ENCODE measurements around the gene PRUNE2.

The PRUNE2 gene

DNA sequence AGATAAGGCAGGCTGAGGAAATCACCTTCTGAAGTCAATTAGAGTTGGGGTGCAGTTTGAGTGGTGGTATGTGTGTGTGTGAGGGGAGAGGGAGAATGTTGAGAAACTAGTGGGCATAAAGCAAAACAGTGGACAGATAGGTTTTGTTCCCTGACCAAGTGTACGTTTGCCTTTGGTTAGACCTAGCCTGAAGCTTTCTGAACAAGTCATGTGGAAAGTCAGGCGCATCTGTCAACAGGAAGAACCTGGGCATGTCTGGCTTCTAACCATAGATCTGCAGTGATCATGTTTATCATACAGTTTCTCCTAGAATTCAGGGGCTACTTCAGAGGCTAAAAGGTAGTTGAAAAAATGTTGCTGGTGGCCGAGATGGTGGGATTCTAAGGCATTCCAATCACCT is 284.9 kb downstream of the PRUNE2 start:
- no peak overlapping the region for H2AK5ac ChIP-seq (ENCODE audit: low read length)
- no CpG with 5 or more reads among the region's 3 CpGs for WGBS (ENCODE audit: extremely low coverage, insufficient coverage, low lambda C conversion rate)

DNA sequence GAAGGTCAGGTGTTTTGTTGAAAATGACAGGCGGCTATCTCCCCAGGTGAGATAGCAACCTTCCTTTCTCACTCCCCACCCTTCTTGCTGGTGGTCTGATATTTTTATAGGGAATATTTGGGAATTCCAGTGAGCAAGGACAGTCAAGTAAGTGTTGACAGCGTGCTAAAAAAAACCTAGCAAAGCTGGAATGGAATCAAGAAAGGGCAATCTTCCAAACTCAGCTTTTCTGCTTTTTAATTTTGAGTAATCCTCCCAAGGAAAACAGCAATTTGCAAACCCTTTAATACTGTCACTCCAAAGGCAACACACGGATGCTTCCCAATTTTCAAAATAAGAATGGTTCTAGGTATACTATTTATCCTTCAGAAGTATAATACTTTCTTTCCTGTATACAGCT is 285.3 kb downstream of the PRUNE2 start:
- H2BK5ac ChIP-seq (ENCODE audit: low read length): no peak overlapping the region
- no peak overlapping the region for H2BK120ac ChIP-seq (ENCODE audit: low read depth, low read length)
- H3K4me2 ChIP-seq (ENCODE audit: low read length): no peak overlapping the region
- H3K56ac ChIP-seq (ENCODE audit: low read length): no peak overlapping the region
- no peak overlapping the region for H2AK5ac ChIP-seq (ENCODE audit: low read length)
- WGBS (ENCODE audit: extremely low coverage, insufficient coverage, low lambda C conversion rate): no CpG with 5 or more reads among the region's 3 CpGs
- no peaks in the 10 kb centered on the region for H3K79me1 ChIP-seq (ENCODE audit: low read length)
- no peak overlapping the region for H3K23ac ChIP-seq (ENCODE audit: low read length)
- H3K36me3 ChIP-seq (ENCODE audit: control insufficient read depth, insufficient read depth, low read length): no peaks in the 10 kb centered on the region
- H3K27me3 ChIP-seq (ENCODE audit: insufficient read depth, low read length, poor library complexity): no peaks in the 10 kb centered on the region
- H3K27ac ChIP-seq (ENCODE audit: low read depth, low read length): no peak overlapping the region
- H3K9ac ChIP-seq (ENCODE audit: low read length): no peak overlapping the region
- no peak for DNase-seq
- no peak overlapping the region for H4K8ac ChIP-seq (ENCODE audit: low read depth, low read length)
- no peak overlapping the region for H3K4ac ChIP-seq (ENCODE audit: low read depth, low read length)
- no peak overlapping the region for H4K5ac ChIP-seq (ENCODE audit: low read length)
- H3K4me1 ChIP-seq (ENCODE audit: control insufficient read depth, low read depth, low read length): no peaks in the 10 kb centered on the region
- no peaks in the 10 kb centered on the region for H3K79me2 ChIP-seq (ENCODE audit: control insufficient read depth, insufficient read depth, low read length)
- no peak overlapping the region for H3K4me3 ChIP-seq (ENCODE audit: low read length)
- H2BK15ac ChIP-seq (replicated peaks; ENCODE audit: low read depth): no peak overlapping the region
- H3K18ac ChIP-seq (ENCODE audit: low read length): no peak overlapping the region

More for the DNA sequence above, 284.9 kb downstream of the PRUNE2 start:
- H3K4me1 ChIP-seq (ENCODE audit: control insufficient read depth, low read depth, low read length): no peaks in the 10 kb centered on the region
- no peak overlapping the region for H4K5ac ChIP-seq (ENCODE audit: low read length)
- no peak overlapping the region for H3K56ac ChIP-seq (ENCODE audit: low read length)
- H3K4me3 ChIP-seq (ENCODE audit: low read length): no peak overlapping the region
- H3K23ac ChIP-seq (ENCODE audit: low read length): no peak overlapping the region
- H4K8ac ChIP-seq (ENCODE audit: low read depth, low read length): no peak overlapping the region
- no peak overlapping the region for H2BK15ac ChIP-seq (replicated peaks; ENCODE audit: low read depth)
- DNase-seq: no peak
- no peak overlapping the region for H2BK120ac ChIP-seq (ENCODE audit: low read depth, low read length)
- H3K4ac ChIP-seq (ENCODE audit: low read depth, low read length): no peak overlapping the region
- no peaks in the 10 kb centered on the region for H3K79me2 ChIP-seq (ENCODE audit: control insufficient read depth, insufficient read depth, low read length)
- no peaks in the 10 kb centered on the region for H3K27me3 ChIP-seq (ENCODE audit: insufficient read depth, low read length, poor library complexity)
- H3K9ac ChIP-seq (ENCODE audit: low read length): no peak overlapping the region
- no peak overlapping the region for H3K27ac ChIP-seq (ENCODE audit: low read depth, low read length)
- no peaks in the 10 kb centered on the region for H3K36me3 ChIP-seq (ENCODE audit: control insufficient read depth, insufficient read depth, low read length)
- H3K18ac ChIP-seq (ENCODE audit: low read length): no peak overlapping the region
- no peaks in the 10 kb centered on the region for H3K79me1 ChIP-seq (ENCODE audit: low read length)
- H3K4me2 ChIP-seq (ENCODE audit: low read length): no peak overlapping the region
- no peak overlapping the region for H2BK5ac ChIP-seq (ENCODE audit: low read length)

DNA sequence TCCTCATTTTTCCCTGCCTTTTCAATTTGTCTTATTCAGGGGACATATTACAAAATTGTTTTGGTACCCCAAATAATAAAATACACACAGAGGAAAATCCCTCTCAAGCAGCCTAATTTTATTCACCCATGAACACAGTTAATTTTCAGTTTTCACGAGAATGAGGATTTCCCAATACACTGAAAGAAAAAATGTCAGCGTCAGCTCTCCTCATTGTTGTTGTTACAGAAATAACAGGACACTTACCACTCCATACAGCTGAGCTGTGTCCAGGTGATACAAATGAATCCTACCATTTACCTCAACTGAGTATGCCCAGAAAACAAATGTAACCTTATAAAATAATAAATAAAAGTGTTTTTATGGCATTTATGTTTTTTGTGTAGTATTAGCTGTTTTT is 286.3 kb downstream of the PRUNE2 start:
- WGBS (ENCODE audit: extremely low coverage, insufficient coverage, low lambda C conversion rate): no CpG with 5 or more reads among the region's 2 CpGs
- no peak overlapping the region for H3K27ac ChIP-seq (ENCODE audit: low read depth, low read length)

DNA sequence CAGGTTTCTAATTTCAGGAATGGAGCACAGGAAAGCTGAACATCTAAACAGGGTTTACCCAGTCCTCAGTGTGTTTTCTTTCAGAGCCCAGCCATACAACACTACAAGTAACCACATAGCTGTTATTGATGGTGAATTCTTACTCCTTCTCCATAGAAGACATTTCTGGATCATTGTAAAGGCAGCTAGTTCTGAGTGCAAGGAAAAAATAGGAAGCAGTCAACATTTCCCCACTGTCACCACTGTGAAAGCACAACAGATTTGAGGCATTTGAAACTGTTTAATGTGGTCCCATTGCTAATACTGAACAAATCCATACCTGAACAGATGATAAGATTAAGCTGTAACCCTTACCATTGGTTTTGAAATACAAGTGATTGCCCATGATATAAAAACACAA is 286.7 kb downstream of the PRUNE2 start:
- Histone ChIP-seq H4K5ac (ENCODE audit: low read length) (no peak overlapping the region), H3K36me3 (ENCODE audit: control insufficient read depth, insufficient read depth, low read length) (no peaks in the 10 kb centered on the region), H3K4me3 (ENCODE audit: low read length) (no peak overlapping the region), H3K23ac (ENCODE audit: low read length) (no peak overlapping the region), H2BK5ac (ENCODE audit: low read length) (no peak overlapping the region), H2BK15ac (replicated peaks; ENCODE audit: low read depth) (no peak overlapping the region), H3K9ac (ENCODE audit: low read length) (no peak overlapping the region), H3K79me2 (ENCODE audit: control insufficient read depth, insufficient read depth, low read length) (no peaks in the 10 kb centered on the region), H3K27me3 (ENCODE audit: insufficient read depth, low read length, poor library complexity) (no peaks in the 10 kb centered on the region), H2BK120ac (ENCODE audit: low read depth, low read length) (no peak overlapping the region), H3K27ac (ENCODE audit: low read depth, low read length) (no peak overlapping the region), H3K56ac (ENCODE audit: low read length) (no peak overlapping the region), H3K79me1 (ENCODE audit: low read length) (no peaks in the 10 kb centered on the region), H4K8ac (ENCODE audit: low read depth, low read length) (no peak overlapping the region), H2AK5ac (ENCODE audit: low read length) (no peak overlapping the region), H3K4me2 (ENCODE audit: low read length) (no peak overlapping the region), H3K18ac (ENCODE audit: low read length) (no peak overlapping the region), H3K4ac (ENCODE audit: low read depth, low read length) (no peak overlapping the region), H3K4me1 (ENCODE audit: control insufficient read depth, low read depth, low read length) (no peaks in the 10 kb centered on the region)
- no peak for DNase-seq

More for the DNA sequence above, 286.3 kb downstream of the PRUNE2 start:
- Histone ChIP-seq H3K36me3 (ENCODE audit: control insufficient read depth, insufficient read depth, low read length) (no peaks in the 10 kb centered on the region), H3K4me2 (ENCODE audit: low read length) (no peak overlapping the region), H4K5ac (ENCODE audit: low read length) (no peak overlapping the region), H3K4me3 (ENCODE audit: low read length) (no peak overlapping the region), H2BK120ac (ENCODE audit: low read depth, low read length) (no peak overlapping the region), H3K27me3 (ENCODE audit: insufficient read depth, low read length, poor library complexity) (no peaks in the 10 kb centered on the region), H2BK15ac (replicated peaks; ENCODE audit: low read depth) (no peak overlapping the region), H3K18ac (ENCODE audit: low read length) (no peak overlapping the region), H3K56ac (ENCODE audit: low read length) (no peak overlapping the region), H2BK5ac (ENCODE audit: low read length) (no peak overlapping the region), H2AK5ac (ENCODE audit: low read length) (no peak overlapping the region), H3K9ac (ENCODE audit: low read length) (no peak overlapping the region), H3K79me1 (ENCODE audit: low read length) (no peaks in the 10 kb centered on the region), H3K4ac (ENCODE audit: low read depth, low read length) (no peak overlapping the region), H4K8ac (ENCODE audit: low read depth, low read length) (no peak overlapping the region), H3K4me1 (ENCODE audit: control insufficient read depth, low read depth, low read length) (no peaks in the 10 kb centered on the region), H3K79me2 (ENCODE audit: control insufficient read depth, insufficient read depth, low read length) (no peaks in the 10 kb centered on the region), H3K23ac (ENCODE audit: low read length) (no peak overlapping the region)
- no peak for DNase-seq

DNA sequence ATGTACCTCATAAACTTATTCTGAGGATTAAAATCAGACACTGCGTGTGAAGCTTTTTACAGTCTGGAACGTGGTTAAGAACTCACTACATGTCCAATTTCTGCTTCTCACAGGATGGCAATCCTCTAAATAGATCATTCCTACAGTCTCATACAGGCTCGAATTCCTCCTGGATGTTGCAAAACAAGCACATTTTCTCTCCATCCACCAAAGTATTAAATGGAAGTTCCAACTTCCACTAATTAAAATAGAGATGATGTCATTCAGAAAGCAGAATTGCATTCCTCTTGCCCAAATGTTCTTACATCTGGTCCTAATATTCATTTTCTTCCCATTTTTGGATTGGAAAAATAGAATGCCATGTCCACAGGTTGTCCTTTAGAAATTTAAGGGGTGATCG is 287.2 kb downstream of the PRUNE2 start:
- Histone ChIP-seq H3K4ac (ENCODE audit: low read depth, low read length) (no peak overlapping the region), H3K9ac (ENCODE audit: low read length) (no peak overlapping the region), H3K27me3 (ENCODE audit: insufficient read depth, low read length, poor library complexity) (no peaks in the 10 kb centered on the region), H2BK15ac (replicated peaks; ENCODE audit: low read depth) (no peak overlapping the region), H3K23ac (ENCODE audit: low read length) (no peak overlapping the region), H3K4me1 (ENCODE audit: control insufficient read depth, low read depth, low read length) (no peaks in the 10 kb centered on the region), H2AK5ac (ENCODE audit: low read length) (no peak overlapping the region), H3K79me2 (ENCODE audit: control insufficient read depth, insufficient read depth, low read length) (no peaks in the 10 kb centered on the region), H4K8ac (ENCODE audit: low read depth, low read length) (no peak overlapping the region), H3K56ac (ENCODE audit: low read length) (no peak overlapping the region), H2BK120ac (ENCODE audit: low read depth, low read length) (no peak overlapping the region), H3K4me3 (ENCODE audit: low read length) (no peak overlapping the region), H4K5ac (ENCODE audit: low read length) (no peak overlapping the region), H3K36me3 (ENCODE audit: control insufficient read depth, insufficient read depth, low read length) (no peaks in the 10 kb centered on the region), H3K79me1 (ENCODE audit: low read length) (no peaks in the 10 kb centered on the region), H2BK5ac (ENCODE audit: low read length) (no peak overlapping the region), H3K18ac (ENCODE audit: low read length) (no peak overlapping the region), H3K27ac (ENCODE audit: low read depth, low read length) (no peak overlapping the region), H3K4me2 (ENCODE audit: low read length) (no peak overlapping the region)
- no CpG with 5 or more reads among the region's 4 CpGs for WGBS (ENCODE audit: extremely low coverage, insufficient coverage, low lambda C conversion rate)
- no peak for DNase-seq

DNA sequence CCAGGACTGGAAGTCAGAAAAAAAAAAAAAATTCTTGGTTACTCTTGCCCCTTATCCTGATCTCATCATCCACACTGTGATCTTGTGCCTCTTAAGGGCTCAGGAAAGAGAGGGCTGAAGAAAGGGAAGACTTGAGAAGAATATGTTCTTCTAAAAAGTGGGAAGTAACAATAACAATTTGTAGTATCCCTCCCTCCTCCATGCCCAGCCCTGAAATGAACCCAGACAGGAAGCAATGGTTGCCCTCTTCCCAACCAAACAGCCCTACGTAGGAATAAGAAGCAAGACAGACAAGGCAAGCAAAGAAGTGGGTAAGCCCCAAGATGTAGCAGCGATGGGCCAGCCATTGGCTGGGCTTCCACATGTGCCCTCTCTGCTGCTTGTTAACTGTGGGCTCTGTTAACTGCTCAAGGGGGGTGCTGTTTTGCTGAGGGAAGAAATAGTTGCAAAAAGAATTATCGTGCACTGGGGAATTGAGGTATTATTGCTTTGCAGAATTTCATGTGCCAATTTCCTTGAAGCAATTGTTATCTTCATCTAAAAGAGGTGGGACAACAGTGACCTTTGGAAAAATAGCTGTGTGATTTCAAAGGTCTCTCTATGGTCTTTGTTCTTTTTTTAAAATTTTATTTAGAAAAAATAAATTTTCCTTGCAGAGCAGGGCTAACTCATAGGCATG is 288.3 kb downstream of the PRUNE2 start:
- Histone ChIP-seq H3K27me3 (ENCODE audit: insufficient read depth, low read length, poor library complexity) (no peaks in the 10 kb centered on the region), H3K79me2 (ENCODE audit: control insufficient read depth, insufficient read depth, low read length) (no peaks in the 10 kb centered on the region), H3K56ac (ENCODE audit: low read length) (no peak overlapping the region), H3K4me2 (ENCODE audit: low read length) (no peak overlapping the region), H3K4me3 (ENCODE audit: low read length) (no peak overlapping the region), H3K36me3 (ENCODE audit: control insufficient read depth, insufficient read depth, low read length) (no peaks in the 10 kb centered on the region), H3K4ac (ENCODE audit: low read depth, low read length) (no peak overlapping the region), H3K9ac (ENCODE audit: low read length) (no peak overlapping the region), H4K8ac (ENCODE audit: low read depth, low read length) (no peak overlapping the region), H2BK120ac (ENCODE audit: low read depth, low read length) (peak overlapping the region; percentile 51), H3K79me1 (ENCODE audit: low read length) (no peaks in the 10 kb centered on the region), H4K5ac (ENCODE audit: low read length) (no peak overlapping the region), H3K27ac (ENCODE audit: low read depth, low read length) (no peak overlapping the region), H2BK15ac (replicated peaks; ENCODE audit: low read depth) (no peak overlapping the region), H2BK5ac (ENCODE audit: low read length) (no peak overlapping the region), H3K4me1 (ENCODE audit: control insufficient read depth, low read depth, low read length) (no peaks in the 10 kb centered on the region), H3K23ac (ENCODE audit: low read length) (no peak overlapping the region), H2AK5ac (ENCODE audit: low read length) (no peak overlapping the region), H3K18ac (ENCODE audit: low read length) (peak overlapping the region; percentile 22)
- no peak for DNase-seq
- no CpG with 5 or more reads among the region's 3 CpGs for WGBS (ENCODE audit: extremely low coverage, insufficient coverage, low lambda C conversion rate)
